Lung (tissue), 12 donors: ENCODE data around the gene PARM1. TPM values are rescaled to one million over a fixed set of nuclear protein-coding genes. Genes with fewer than 3 reads are reported as not detected.

Source experiments
- ATAC-seq: fragments of 200-7000 bp; cut with Tn5 transposase; one replicate; pipeline ENCODE4 v1.9.1; 2020; ENCODE audit warnings: moderate number of reproducible peaks; ENCODE audit not compliant: insufficient read depth, low FRiP score
- DNase-seq, 3 donors: peaks; one replicate each; pipeline ENCODE4 v3.0.0-alpha.2; 2013 to 2017
- H3K27ac ChIP-seq, 2 donors: one replicate each; pipeline ENCODE4 v1.5.1; 2013; ENCODE audit warnings: mild to moderate bottlenecking in 2 of 2, moderate library complexity in 2 of 2, control low read depth in 1 of 2, inconsistent platforms in 1 of 2, low read depth in 1 of 2, low read length in 1 of 2
- H3K27me3 ChIP-seq, 3 donors: one replicate each; pipeline ENCODE4 v1.5.1; 2013; ENCODE audit warnings: low read length in 2 of 3; ENCODE audit not compliant: control insufficient read depth in 3 of 3, insufficient read depth in 3 of 3
- H3K36me3 ChIP-seq, 4 donors: one replicate each; pipeline ENCODE4 v1.5.1; 2013; ENCODE audit warnings: low read length in 4 of 4, mild to moderate bottlenecking in 1 of 4, moderate library complexity in 1 of 4; ENCODE audit not compliant: control insufficient read depth in 4 of 4, insufficient read depth in 4 of 4
- H3K4me1 ChIP-seq, 5 donors: one replicate each; pipeline ENCODE4 v1.5.1; 2013; ENCODE audit warnings: low read length in 5 of 5, mild to moderate bottlenecking in 2 of 5, moderate library complexity in 1 of 5; ENCODE audit not compliant: control insufficient read depth in 5 of 5, insufficient read depth in 5 of 5
- H3K4me3 ChIP-seq: one replicate; pipeline ENCODE4 v1.5.1; 2013; ENCODE audit warnings: mild to moderate bottlenecking, control low read depth, moderate library complexity
- H3K9ac ChIP-seq, 2 donors: one replicate each; pipeline ENCODE4 v1.5.1; 2013; ENCODE audit warnings: low read length in 2 of 2, control low read depth in 1 of 2; ENCODE audit not compliant: insufficient read depth in 1 of 2
- H3K9me3 ChIP-seq, 4 donors: one replicate each; pipeline ENCODE4 v1.5.1; 2013; ENCODE audit warnings: low read length in 3 of 4, mild to moderate bottlenecking in 1 of 4, moderate library complexity in 1 of 4; ENCODE audit not compliant: control insufficient read depth in 4 of 4, insufficient read depth in 3 of 4
- CTCF ChIP-seq: IDR thresholded peaks from 2 replicates; pipeline ENCODE4 v1.5.1; 2012; ENCODE audit warnings: mild to moderate bottlenecking; ENCODE audit errors: control extremely low read depth, extremely low read depth
- WGBS, 2 donors: extraction: QIAGEN DNeasy Blood & Tissue Kit; methylation state at CpG; one replicate each; pipeline ENCODE4 v1.1.7; 2013; 5-methylcytosine and 5-hydroxymethylcytosine counted together
- polyA plus RNA-seq, 2 donors: library from polyadenylated mRNA; stranded (reverse); fragments of 200-250 nt; gene quantifications; one replicate each; pipeline ENCODE4 v1.2.1, GENCODE V29; 2013
- total RNA-seq, 2 donors: library from RNA; depleted of rRNA in 1 of 2; stranded (reverse); fragments of >200 nt in 1 of 2; gene quantifications; one replicate each; pipeline ENCODE4 v1.2.1, GENCODE V29; 2014 to 2021
- donor health status: control.
- donor health status: control.
- donor health status: Bipolar disorder and iron deficiency.
- donor health status: healthy.
- donor health status: DM: yes; HTN: yes; CAD: no.

The PARM1 gene
- total and polyA plus RNA-seq, 4 donors = 25.4 to 101 (median 40.5) TPM

GRCh38 chr4:74996996-74997395 lies 64.1 kb downstream of the PARM1 start:
- H3K4me1 ChIP-seq = peaks cover 0 to 13% (median 0%) of the 10 kb centered on the region in 5 donors
- no peak overlapping the region for H3K27ac ChIP-seq
- H3K36me3 ChIP-seq = no peaks in the 10 kb centered on the region
- no peak for DNase-seq
- TF ChIP-seq CTCF = no peak
- no peaks in the 10 kb centered on the region for H3K27me3 ChIP-seq
- WGBS, 2 donors = 20 to 29% methylated on average over 1 of the region's 1 CpG
- no peak overlapping the region for H3K4me3 ChIP-seq
- no peak overlapping the region for H3K9ac ChIP-seq
- H3K9me3 ChIP-seq = no peaks in the 10 kb centered on the region
- ATAC-seq = no peak

- DNase-seq = no peak
- TF ChIP-seq CTCF = no peak
- no peaks in the 10 kb centered on the region for H3K36me3 ChIP-seq
- no peak overlapping the region for H3K9ac ChIP-seq
- peaks cover 0 to 13% (median 0%) of the 10 kb centered on the region in 5 donors for H3K4me1 ChIP-seq
- H3K9me3 ChIP-seq = no peaks in the 10 kb centered on the region
- no peaks in the 10 kb centered on the region for H3K27me3 ChIP-seq
- 83 to 90% methylated on average over 3 of the region's 3 CpGs for WGBS, 2 donors
- H3K27ac ChIP-seq = no peak overlapping the region
- no peak overlapping the region for H3K4me3 ChIP-seq
- no peak for ATAC-seq
These were observed 65.2 kb downstream of the PARM1 start for GRCh38 chr4:74997948-74998729.

- no peak for TF ChIP-seq CTCF
- H3K9ac ChIP-seq = no peak overlapping the region
- DNase-seq = no peak
- peak overlapping the region in 1 of 2 donors; percentile 68 for H3K27ac ChIP-seq
- no peaks in the 10 kb centered on the region for H3K27me3 ChIP-seq
- ATAC-seq = no peak
- WGBS, 2 donors = 82 to 87% methylated on average over 6 of the region's 6 CpGs
- H3K4me3 ChIP-seq = no peak overlapping the region
- H3K9me3 ChIP-seq = no peaks in the 10 kb centered on the region
- H3K36me3 ChIP-seq = no peaks in the 10 kb centered on the region
- peaks cover 0 to 17% (median 0%) of the 10 kb centered on the region in 5 donors for H3K4me1 ChIP-seq
These were observed 66.9 kb downstream of the PARM1 start for GRCh38 chr4:74999714-75000309.
